Dermis blood vessel endothelial cell (primary cell): ENCODE results near the gene STOX2. TPM values are rescaled to one million over a fixed set of nuclear protein-coding genes. Genes with fewer than 3 reads are reported as not detected.
"Not testable (repeated sequence)": the region's sequence is repeated elsewhere in the genome, so short reads cannot be mapped to it uniquely, and the experiment has no call there.

ENCODE experiments used
- DNase-seq: peaks from one replicate; pipeline ENCODE4 v3.0.0; 2010
- total RNA-seq: library from RNA; depleted of rRNA; stranded (reverse); fragments of >200 nt; gene quantifications from 2 replicates; pipeline ENCODE4 v1.2.3, GENCODE V29; 2014

Gene STOX2
- total RNA-seq, 1 donor from 2014 or later, result 17.7 TPM

GRCh38 chr4:183936574-183937345 lies 31.7 kb downstream of the STOX2 start:
- peak; percentile 7 for DNase-seq

GRCh38 chr4:183940864-183941263 lies 35.8 kb downstream of the STOX2 start:
- DNase-seq, result no peak

- DNase-seq, result no peak
Observed at GRCh38 chr4:183941964-183942363, 36.9 kb downstream of the STOX2 start.

- no peak for DNase-seq
Observed at GRCh38 chr4:183945741-183946140, 40.6 kb downstream of the STOX2 start.

GRCh38 chr4:183950536-183950935 lies 45.4 kb downstream of the STOX2 start:
- no peak for DNase-seq

- DNase-seq, result not testable (repeated sequence)
Observed at GRCh38 chr4:183952652-183953051, 47.5 kb downstream of the STOX2 start.

- no peak for DNase-seq
Observed at GRCh38 chr4:183959319-183960045, 54.4 kb downstream of the STOX2 start.

GRCh38 chr4:183960046-183960420 lies 54.9 kb downstream of the STOX2 start:
- DNase-seq, result no peak

- no peak for DNase-seq
Observed at GRCh38 chr4:183960962-183961541, 55.9 kb downstream of the STOX2 start.

- no peak for DNase-seq
Observed at GRCh38 chr4:183961795-183962194, 56.7 kb downstream of the STOX2 start.

- no peak for DNase-seq
Observed at GRCh38 chr4:183962419-183962818, 57.3 kb downstream of the STOX2 start.

- no peak for DNase-seq
Observed at GRCh38 chr4:183966371-183966770, 61.3 kb downstream of the STOX2 start.

- DNase-seq, result no peak
Observed at GRCh38 chr4:183967266-183967665, 62.2 kb downstream of the STOX2 start.

GRCh38 chr4:183968502-183968901 lies 63.4 kb downstream of the STOX2 start:
- DNase-seq, result no peak

GRCh38 chr4:183968931-183969330 lies 63.8 kb downstream of the STOX2 start:
- no peak for DNase-seq

GRCh38 chr4:183969596-183969995 lies 64.5 kb downstream of the STOX2 start:
- no peak for DNase-seq

GRCh38 chr4:183971929-183972490 lies 66.9 kb downstream of the STOX2 start:
- no peak for DNase-seq

GRCh38 chr4:183977707-183978106 lies 72.6 kb downstream of the STOX2 start:
- DNase-seq, result no peak

GRCh38 chr4:183984566-183984965 lies 79.5 kb downstream of the STOX2 start:
- DNase-seq, result no peak

- DNase-seq, result no peak
Observed at GRCh38 chr4:183985786-183986185, 80.7 kb downstream of the STOX2 start.

- DNase-seq, result no peak
Observed at GRCh38 chr4:183986291-183986970, 81.3 kb downstream of the STOX2 start.

GRCh38 chr4:183986971-183987946 lies 82.2 kb downstream of the STOX2 start:
- DNase-seq, result peak; percentile 13
